Occipital lobe (tissue), 2 donors: ENCODE measurements around the gene GTSE1. TPM values are rescaled to one million over a fixed set of nuclear protein-coding genes. Genes with fewer than 3 reads are reported as not detected.

Source experiments
- DNase-seq: peaks from one replicate; lab custom pipeline; 2025; lab: John Stamatoyannopoulos, UW
- total RNA-seq: library from RNA; depleted of rRNA; stranded (reverse); fragments of >200 nt; gene quantifications from one replicate; pipeline ENCODE4 v1.2.3, GENCODE V29; 2014

The GTSE1 gene
- total RNA-seq, 1 donor from 2014 or later: 1.1 TPM

DNA sequence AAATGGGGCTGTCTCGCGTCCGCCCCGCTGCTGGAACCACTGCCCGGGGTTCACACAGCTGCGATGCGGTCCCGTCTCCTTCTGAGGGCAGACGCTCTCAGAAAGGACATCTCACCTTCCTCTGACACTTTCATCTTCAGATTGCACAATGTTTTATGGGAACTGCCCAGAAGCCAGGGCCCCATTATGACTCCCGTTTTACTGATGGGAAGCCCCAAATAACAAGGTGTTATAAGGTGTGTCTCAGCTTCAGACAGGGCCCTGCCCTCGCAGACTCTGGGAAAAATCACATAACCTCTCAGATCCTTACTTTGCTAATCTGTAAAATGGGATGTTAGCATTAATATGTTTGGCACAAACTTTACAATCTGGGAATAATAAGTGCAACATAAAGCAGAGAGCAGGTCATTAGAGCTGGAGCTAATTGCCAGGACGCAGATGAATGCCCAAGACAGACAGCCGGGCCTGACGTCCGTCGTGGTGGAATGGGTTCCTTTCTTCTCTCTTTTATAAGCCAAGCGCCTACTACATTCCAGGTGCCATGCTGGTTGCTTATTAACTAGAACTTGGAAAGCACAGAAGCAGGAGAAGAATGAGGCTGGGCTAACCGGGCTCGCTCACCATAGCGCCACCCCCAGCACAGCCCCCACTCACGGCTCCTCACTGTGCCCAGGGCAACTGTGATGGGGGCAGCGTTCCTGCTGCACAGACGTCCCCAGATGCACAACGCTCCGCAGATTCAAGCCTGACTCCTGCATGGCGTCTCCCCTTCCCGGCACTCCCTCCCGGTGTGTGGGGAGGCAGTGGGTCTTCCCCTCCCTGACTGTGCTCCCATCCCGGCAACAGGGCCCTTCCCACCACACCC, 82.6 kb downstream of the GTSE1 start:
- no peak for DNase-seq

DNA sequence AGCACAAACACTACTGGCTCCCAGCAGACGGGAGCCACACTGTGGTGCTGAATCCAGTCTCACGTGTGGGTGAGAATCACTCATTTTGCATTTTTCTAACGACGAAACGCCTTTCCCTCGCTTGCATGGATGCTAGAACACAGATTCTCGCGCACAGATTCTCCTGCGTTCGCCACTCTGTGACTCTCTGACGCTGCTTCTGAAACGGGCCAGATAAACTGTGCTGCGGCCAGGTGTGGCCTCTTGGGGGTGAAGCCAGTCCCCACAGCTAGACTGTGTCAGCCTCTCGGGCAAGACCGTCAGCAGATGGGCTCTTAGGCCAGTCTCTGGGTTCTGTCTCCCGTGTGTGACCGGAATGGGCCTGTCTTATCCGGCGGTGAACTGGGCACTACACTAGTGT, 83.4 kb downstream of the GTSE1 start:
- DNase-seq: no peak

Other genes with a start within 250 kb of the GTSE1 start
- 3.3 TPM for gene PPARA, start 146.3 kb upstream of the GTSE1 start, total RNA-seq
- gene CDPF1, start 46.6 kb upstream of the GTSE1 start, total RNA-seq: 15.3 TPM
- under 0.01 TPM for gene PKDREJ, start 33.5 kb upstream of the GTSE1 start, total RNA-seq
- gene TTC38, start 28.9 kb upstream of the GTSE1 start, total RNA-seq: 5.6 TPM
- 19.0 TPM for gene TRMU, start 38.8 kb downstream of the GTSE1 start, total RNA-seq
- 4.1 TPM for gene CELSR1, start 240.8 kb downstream of the GTSE1 start, total RNA-seq